Midbrain (tissue), 1 donor: ENCODE results near the gene ADPRH.
"Not testable (repeated sequence)": the region's sequence is repeated elsewhere in the genome, so short reads cannot be mapped to it uniquely, and the experiment has no call there.

ENCODE experiments used
- DNase-seq: peaks from one replicate; lab custom pipeline; 2025; lab: John Stamatoyannopoulos, UW

Gene ADPRH

GRCh38 chr3:119559441-119559963, 19.8 kb upstream of the ADPRH start, which contains the start of gene CD80:
Gene CD80 (minus strand): TSS chr3:119559614. CDS start chr3:119557728, 1,886 bp downstream.
- DNase-seq = no peak

GRCh38 chr3:119560160-119560559, 19.1 kb upstream of the ADPRH start:
- DNase-seq = no peak

- DNase-seq = no peak
Observed at GRCh38 chr3:119562307-119562961, 16.9 kb upstream of the ADPRH start.

GRCh38 chr3:119563334-119563733, 16.0 kb upstream of the ADPRH start:
- not testable (repeated sequence) for DNase-seq

GRCh38 chr3:119569156-119569555, 10.1 kb upstream of the ADPRH start:
- DNase-seq = no peak

- DNase-seq = peak; percentile 12
Observed at GRCh38 chr3:119570229-119570628, 9.1 kb upstream of the ADPRH start.

- DNase-seq = no peak
Observed at GRCh38 chr3:119571230-119571629, 8.1 kb upstream of the ADPRH start.

GRCh38 chr3:119571688-119572087, 7.6 kb upstream of the ADPRH start:
- DNase-seq = no peak

GRCh38 chr3:119575507-119575906, 3.8 kb upstream of the ADPRH start:
- DNase-seq = no peak

GRCh38 chr3:119580067-119580760, 922 bp downstream of the ADPRH start:
- DNase-seq = no peak

- no peak for DNase-seq
Observed at GRCh38 chr3:119582178-119582577, 2.9 kb downstream of the ADPRH start.

GRCh38 chr3:119585208-119585607, 5.9 kb downstream of the ADPRH start:
- no peak for DNase-seq

- no peak for DNase-seq
Observed at GRCh38 chr3:119585856-119586570, 6.7 kb downstream of the ADPRH start.

GRCh38 chr3:119586733-119587172, 7.5 kb downstream of the ADPRH start:
- DNase-seq = no peak

GRCh38 chr3:119588112-119588511, 8.8 kb downstream of the ADPRH start:
- DNase-seq = no peak

GRCh38 chr3:119589102-119589773, 9.9 kb downstream of the ADPRH start:
- DNase-seq = no peak

GRCh38 chr3:119590706-119591105, 11.4 kb downstream of the ADPRH start:
- DNase-seq = no peak

GRCh38 chr3:119592861-119593260, 13.6 kb downstream of the ADPRH start:
- no peak for DNase-seq

GRCh38 chr3:119594066-119594465, 14.8 kb downstream of the ADPRH start:
- DNase-seq = no peak

GRCh38 chr3:119594929-119595328, 15.6 kb downstream of the ADPRH start:
- not testable (repeated sequence) for DNase-seq

- no peak for DNase-seq
Observed at GRCh38 chr3:119595639-119596334, 16.5 kb downstream of the ADPRH start.
